ENCODE results near the gene CGNL1.

The CGNL1 gene

GRCh38 chr15:57418635-57419034 is 42.3 kb downstream of the CGNL1 start:
- H3K9me3 ChIP-seq, result peaks cover 4% of the 10 kb centered on the region; the same call in 1 of the 2 replicates
- H3K4me2 ChIP-seq, result peak overlapping the region; percentile 35
- H3K9ac ChIP-seq, result no peak overlapping the region
- no peak overlapping the region for H3K27ac ChIP-seq
- H3K4me3 ChIP-seq, result no peak overlapping the region
- H3K4me1 ChIP-seq, result peaks cover 45% of the 10 kb centered on the region
- no peaks in the 10 kb centered on the region for H4K20me1 ChIP-seq
- no peak for TF ChIP-seq Cebpa-rat (IDR thresholded peaks at IDR 0.05)
- no peaks in the 10 kb centered on the region for H3K27me3 ChIP-seq
- no peaks in the 10 kb centered on the region for H3K36me3 ChIP-seq

GRCh38 chr15:57419335-57419734 is 43.0 kb downstream of the CGNL1 start:
- H3K4me2 ChIP-seq, result no peak overlapping the region
- H3K9ac ChIP-seq, result no peak overlapping the region
- H3K36me3 ChIP-seq, result no peaks in the 10 kb centered on the region
- peaks cover 4% of the 10 kb centered on the region; the same call in 1 of the 2 replicates for H3K9me3 ChIP-seq
- no peaks in the 10 kb centered on the region for H4K20me1 ChIP-seq
- H3K27ac ChIP-seq, result no peak overlapping the region
- no peak overlapping the region for H3K4me3 ChIP-seq
- H3K4me1 ChIP-seq, result peaks cover 45% of the 10 kb centered on the region
- no peaks in the 10 kb centered on the region for H3K27me3 ChIP-seq
- no peak for TF ChIP-seq Cebpa-rat (IDR thresholded peaks at IDR 0.05)

- H3K9me3 ChIP-seq, result peaks cover 4% of the 10 kb centered on the region; the same call in 1 of the 2 replicates
- no peak overlapping the region for H3K4me3 ChIP-seq
- no peak for TF ChIP-seq Cebpa-rat (IDR thresholded peaks at IDR 0.05)
- peaks cover 33% of the 10 kb centered on the region for H3K4me1 ChIP-seq
- H3K27me3 ChIP-seq, result no peaks in the 10 kb centered on the region
- H3K9ac ChIP-seq, result no peak overlapping the region
- H3K36me3 ChIP-seq, result no peaks in the 10 kb centered on the region
- H4K20me1 ChIP-seq, result no peaks in the 10 kb centered on the region
- H3K4me2 ChIP-seq, result no peak overlapping the region
- H3K27ac ChIP-seq, result no peak overlapping the region
These were observed 44.8 kb downstream of the CGNL1 start for GRCh38 chr15:57421110-57421509.

- Histone ChIP-seq H3K27me3 (no peaks in the 10 kb centered on the region), H3K36me3 (no peaks in the 10 kb centered on the region), H3K4me1 (peaks cover 28% of the 10 kb centered on the region), H3K4me2 (peak overlapping the region; percentile 54), H3K4me3 (no peak overlapping the region), H3K27ac (peak overlapping the region; percentile 39), H3K9ac (no peak overlapping the region), H4K20me1 (no peaks in the 10 kb centered on the region), H3K9me3 (peaks cover 4% of the 10 kb centered on the region; the same call in 1 of the 2 replicates)
- TF ChIP-seq Cebpa-rat (IDR thresholded peaks at IDR 0.05), result no peak
These were observed 45.2 kb downstream of the CGNL1 start for GRCh38 chr15:57421551-57421950.

- Histone ChIP-seq H3K27me3 (no peaks in the 10 kb centered on the region), H4K20me1 (no peaks in the 10 kb centered on the region), H3K4me2 (peak overlapping the region; percentile 54), H3K4me3 (no peak overlapping the region), H3K36me3 (no peaks in the 10 kb centered on the region), H3K27ac (peak overlapping the region; percentile 39), H3K9ac (no peak overlapping the region), H3K9me3 (peaks cover 4% of the 10 kb centered on the region; the same call in 1 of the 2 replicates), H3K4me1 (peaks cover 28% of the 10 kb centered on the region)
- TF ChIP-seq Cebpa-rat (IDR thresholded peaks at IDR 0.05), result no peak
These were observed 45.9 kb downstream of the CGNL1 start for GRCh38 chr15:57422113-57422754.

- Histone ChIP-seq H3K4me3 (no peak overlapping the region), H3K9me3 (peaks cover 4% of the 10 kb centered on the region; the same call in 1 of the 2 replicates), H4K20me1 (no peaks in the 10 kb centered on the region), H3K4me1 (peaks cover 23% of the 10 kb centered on the region), H3K4me2 (no peak overlapping the region), H3K9ac (no peak overlapping the region), H3K36me3 (no peaks in the 10 kb centered on the region), H3K27me3 (no peaks in the 10 kb centered on the region), H3K27ac (no peak overlapping the region)
- TF ChIP-seq Cebpa-rat (IDR thresholded peaks at IDR 0.05), result no peak
These were observed 47.4 kb downstream of the CGNL1 start for GRCh38 chr15:57423599-57424140.

GRCh38 chr15:57424628-57425405 is 48.5 kb downstream of the CGNL1 start:
- no peaks in the 10 kb centered on the region for H4K20me1 ChIP-seq
- TF ChIP-seq Cebpa-rat (IDR thresholded peaks at IDR 0.05), result no peak
- H3K9me3 ChIP-seq, result peaks cover 4% of the 10 kb centered on the region; the same call in 1 of the 2 replicates
- peaks cover 21% of the 10 kb centered on the region for H3K4me1 ChIP-seq
- no peak overlapping the region for H3K4me2 ChIP-seq
- H3K27me3 ChIP-seq, result no peaks in the 10 kb centered on the region
- H3K9ac ChIP-seq, result no peak overlapping the region
- no peak overlapping the region for H3K4me3 ChIP-seq
- H3K36me3 ChIP-seq, result no peaks in the 10 kb centered on the region
- H3K27ac ChIP-seq, result no peak overlapping the region

GRCh38 chr15:57425842-57426241 is 49.5 kb downstream of the CGNL1 start:
- Histone ChIP-seq H3K27ac (no peak overlapping the region), H3K36me3 (no peaks in the 10 kb centered on the region), H3K4me3 (no peak overlapping the region), H3K9me3 (peaks cover 4% of the 10 kb centered on the region; the same call in 1 of the 2 replicates), H3K27me3 (no peaks in the 10 kb centered on the region), H3K4me2 (no peak overlapping the region), H4K20me1 (no peaks in the 10 kb centered on the region), H3K9ac (no peak overlapping the region), H3K4me1 (peaks cover 21% of the 10 kb centered on the region)
- TF ChIP-seq Cebpa-rat (IDR thresholded peaks at IDR 0.05), result no peak

- Histone ChIP-seq H3K9me3 (no peaks in the 10 kb centered on the region), H3K4me2 (no peak overlapping the region), H3K4me3 (no peak overlapping the region), H3K27ac (no peak overlapping the region), H3K36me3 (no peaks in the 10 kb centered on the region), H4K20me1 (no peaks in the 10 kb centered on the region), H3K9ac (no peak overlapping the region), H3K27me3 (no peaks in the 10 kb centered on the region), H3K4me1 (peaks cover 10% of the 10 kb centered on the region)
- no peak for TF ChIP-seq Cebpa-rat (IDR thresholded peaks at IDR 0.05)
These were observed 51.1 kb downstream of the CGNL1 start for GRCh38 chr15:57427367-57427821.
